IPS-15b (cell line): ENCODE results near the gene LRPPRC.

Source experiments
- H3K27me3 ChIP-seq: one replicate; pipeline ENCODE4 v1.6.1; 2013; ENCODE audit warnings: low read length; ENCODE audit not compliant: control insufficient read depth, insufficient read depth
- H3K36me3 ChIP-seq: one replicate; pipeline ENCODE4 v1.6.1; 2013; ENCODE audit warnings: low read length; ENCODE audit not compliant: control insufficient read depth, insufficient read depth
- H3K4me1 ChIP-seq: one replicate; pipeline ENCODE4 v1.6.1; 2013; ENCODE audit warnings: mild to moderate bottlenecking, low read length; ENCODE audit not compliant: control insufficient read depth, insufficient read depth
- H3K4me3 ChIP-seq: one replicate; pipeline ENCODE4 v1.5.1; 2013; ENCODE audit warnings: low read depth, low read length
- H3K9ac ChIP-seq: one replicate; pipeline ENCODE4 v1.6.1; 2013; ENCODE audit warnings: low read depth, mild to moderate bottlenecking, low read length
- H3K9me3 ChIP-seq: one replicate; pipeline ENCODE4 v1.6.1; 2013; ENCODE audit warnings: mild to moderate bottlenecking, low read length; ENCODE audit not compliant: control insufficient read depth, insufficient read depth

Gene LRPPRC

DNA sequence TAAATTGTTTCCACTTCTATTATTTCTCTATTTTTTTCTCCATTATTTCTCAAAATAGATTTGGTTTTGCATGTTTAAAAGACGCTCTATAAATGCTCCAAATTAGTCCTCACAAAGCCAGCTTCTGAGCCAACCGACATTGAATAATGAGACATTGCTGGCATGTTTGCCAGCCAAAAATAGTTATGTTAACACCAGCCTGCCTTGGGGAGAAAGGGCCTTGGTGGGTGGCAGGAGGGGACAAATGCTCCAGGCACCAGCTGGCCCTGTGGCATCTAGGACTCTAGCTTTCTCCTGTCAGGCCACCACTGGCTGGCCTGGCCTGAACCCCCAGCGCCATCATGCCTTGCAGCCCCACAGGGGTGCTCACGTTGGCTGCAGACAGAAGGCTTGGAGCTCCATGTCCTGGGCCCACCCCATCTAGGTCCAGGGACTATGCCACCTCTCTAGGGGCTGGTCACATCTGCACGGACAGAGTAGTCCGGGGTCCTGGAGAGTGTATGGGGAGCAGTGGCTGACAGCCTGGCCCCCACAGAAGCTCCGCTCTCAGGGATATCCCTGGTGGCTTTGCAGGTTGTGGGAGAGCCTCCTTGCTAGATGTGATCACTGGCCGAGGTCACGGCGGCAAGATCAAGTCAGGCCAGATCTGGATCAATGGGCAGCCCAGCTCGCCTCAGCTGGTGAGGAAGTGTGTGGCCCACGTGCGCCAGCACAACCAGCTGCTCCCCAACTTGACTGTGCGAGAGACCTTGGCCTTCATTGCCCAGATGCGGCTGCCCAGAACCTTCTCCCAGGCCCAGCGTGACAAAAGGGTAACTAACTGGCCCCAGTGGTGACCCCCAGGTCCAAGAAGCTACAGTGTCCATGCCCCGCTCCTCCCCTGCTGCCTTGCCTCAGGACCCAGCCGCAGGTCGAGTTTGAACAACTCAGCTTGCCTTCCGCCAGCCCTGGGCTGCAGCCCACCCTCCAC is 144.5 kb downstream of the LRPPRC start:
- H3K27me3 ChIP-seq, result peaks cover 9% of the 10 kb centered on the region
- H3K9ac ChIP-seq, result no peak overlapping the region
- H3K36me3 ChIP-seq, result no peaks in the 10 kb centered on the region
- H3K9me3 ChIP-seq, result no peaks in the 10 kb centered on the region
- no peaks in the 10 kb centered on the region for H3K4me1 ChIP-seq
- no peak overlapping the region for H3K4me3 ChIP-seq

DNA sequence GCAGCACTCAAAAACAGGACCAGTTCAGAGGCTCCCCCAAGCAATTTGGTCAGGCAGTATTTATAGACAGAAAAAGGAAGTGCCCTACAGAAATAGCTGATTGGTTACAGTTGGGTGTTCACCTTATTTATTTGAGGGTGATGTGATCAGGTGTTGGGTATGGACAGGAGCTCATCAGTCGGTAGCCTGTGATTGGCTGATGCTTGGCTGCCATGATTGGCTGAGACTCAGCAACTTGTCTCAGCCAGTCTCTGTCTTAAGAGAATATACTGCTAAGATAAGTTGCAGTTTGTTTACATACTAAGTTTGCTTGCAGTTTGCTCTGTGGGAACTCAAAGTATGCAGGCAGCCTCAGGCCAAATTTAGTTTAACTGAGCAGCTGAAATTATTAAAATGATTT is 147.6 kb downstream of the LRPPRC start:
- Histone ChIP-seq H3K27me3 (no peaks in the 10 kb centered on the region), H3K9me3 (no peaks in the 10 kb centered on the region), H3K4me1 (no peaks in the 10 kb centered on the region), H3K4me3 (no peak overlapping the region), H3K36me3 (no peaks in the 10 kb centered on the region), H3K9ac (no peak overlapping the region)

DNA sequence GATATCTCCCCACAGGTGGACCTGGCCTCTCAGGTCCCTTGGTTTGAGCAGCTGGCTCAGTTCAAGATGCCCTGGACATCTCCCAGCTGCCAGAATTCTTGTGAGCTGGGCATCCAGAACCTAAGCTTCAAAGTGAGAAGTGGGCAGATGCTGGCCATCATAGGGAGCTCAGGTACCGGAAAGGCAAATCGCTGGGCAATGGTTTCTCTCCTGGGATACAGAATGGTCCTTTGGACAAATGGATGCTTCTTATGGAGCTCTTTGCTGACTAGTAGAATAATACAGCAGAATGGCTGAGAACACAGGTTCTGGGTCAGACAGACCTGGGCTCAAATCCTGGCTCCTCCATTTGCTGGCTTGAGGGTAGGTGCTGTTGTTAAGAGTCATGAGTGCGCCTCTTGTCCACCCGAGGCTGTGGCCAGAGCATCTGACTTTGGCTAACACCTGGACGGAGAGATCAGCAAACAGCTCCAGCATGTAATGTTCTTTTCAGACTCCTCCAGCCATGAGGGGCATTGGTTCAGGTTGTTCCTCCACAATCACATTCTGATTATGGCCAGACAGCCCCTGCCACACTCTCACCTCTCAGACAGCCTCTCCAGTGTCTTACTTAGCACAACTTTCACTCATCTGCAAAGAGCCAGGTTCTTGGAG is 149.5 kb downstream of the LRPPRC start:
- H3K4me1 ChIP-seq, result no peaks in the 10 kb centered on the region
- H3K36me3 ChIP-seq, result no peaks in the 10 kb centered on the region
- H3K9me3 ChIP-seq, result no peaks in the 10 kb centered on the region
- no peak overlapping the region for H3K4me3 ChIP-seq
- no peaks in the 10 kb centered on the region for H3K27me3 ChIP-seq
- H3K9ac ChIP-seq, result no peak overlapping the region

DNA sequence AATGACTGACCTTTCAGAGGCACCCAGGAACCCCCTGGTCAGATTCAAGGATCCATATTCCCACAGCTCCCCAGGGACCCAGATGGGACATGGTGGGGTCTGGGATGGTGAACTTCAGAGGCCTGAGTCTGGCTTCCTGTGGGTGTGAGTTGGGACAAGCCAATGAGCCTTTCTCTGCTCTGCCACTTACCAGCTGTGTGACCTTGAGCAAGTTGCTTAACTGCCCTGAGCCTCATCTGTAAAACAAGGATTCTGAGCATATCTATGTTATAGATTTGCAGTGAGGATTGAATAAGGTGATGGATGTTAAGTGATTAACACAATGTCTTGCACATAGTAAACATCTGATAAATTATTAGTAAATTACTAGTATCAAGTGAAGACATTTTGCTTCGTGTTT is 150.6 kb downstream of the LRPPRC start:
- Histone ChIP-seq H3K36me3 (no peaks in the 10 kb centered on the region), H3K9ac (no peak overlapping the region), H3K4me3 (no peak overlapping the region), H3K4me1 (no peaks in the 10 kb centered on the region), H3K27me3 (no peaks in the 10 kb centered on the region), H3K9me3 (no peaks in the 10 kb centered on the region)

DNA sequence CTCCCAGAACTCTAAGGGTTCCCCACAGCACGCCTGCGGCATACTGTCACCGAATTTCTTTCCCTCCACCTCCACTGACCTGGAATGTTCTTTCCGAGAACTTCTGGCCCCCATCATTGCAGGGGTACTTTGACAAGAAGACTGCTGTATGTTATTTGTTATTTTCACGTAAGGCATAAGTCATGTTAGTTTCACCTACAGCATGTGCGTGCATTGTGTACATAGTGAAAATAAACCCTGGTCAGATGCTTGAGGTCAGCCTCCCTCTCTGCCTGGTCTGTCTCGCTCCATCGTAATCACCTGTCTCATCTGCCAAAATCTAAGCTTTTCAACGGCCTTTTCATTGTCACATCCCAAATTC is 152.9 kb downstream of the LRPPRC start:
- Histone ChIP-seq H3K9ac (no peak overlapping the region), H3K27me3 (no peaks in the 10 kb centered on the region), H3K9me3 (no peaks in the 10 kb centered on the region), H3K4me3 (no peak overlapping the region), H3K36me3 (no peaks in the 10 kb centered on the region), H3K4me1 (no peaks in the 10 kb centered on the region)

DNA sequence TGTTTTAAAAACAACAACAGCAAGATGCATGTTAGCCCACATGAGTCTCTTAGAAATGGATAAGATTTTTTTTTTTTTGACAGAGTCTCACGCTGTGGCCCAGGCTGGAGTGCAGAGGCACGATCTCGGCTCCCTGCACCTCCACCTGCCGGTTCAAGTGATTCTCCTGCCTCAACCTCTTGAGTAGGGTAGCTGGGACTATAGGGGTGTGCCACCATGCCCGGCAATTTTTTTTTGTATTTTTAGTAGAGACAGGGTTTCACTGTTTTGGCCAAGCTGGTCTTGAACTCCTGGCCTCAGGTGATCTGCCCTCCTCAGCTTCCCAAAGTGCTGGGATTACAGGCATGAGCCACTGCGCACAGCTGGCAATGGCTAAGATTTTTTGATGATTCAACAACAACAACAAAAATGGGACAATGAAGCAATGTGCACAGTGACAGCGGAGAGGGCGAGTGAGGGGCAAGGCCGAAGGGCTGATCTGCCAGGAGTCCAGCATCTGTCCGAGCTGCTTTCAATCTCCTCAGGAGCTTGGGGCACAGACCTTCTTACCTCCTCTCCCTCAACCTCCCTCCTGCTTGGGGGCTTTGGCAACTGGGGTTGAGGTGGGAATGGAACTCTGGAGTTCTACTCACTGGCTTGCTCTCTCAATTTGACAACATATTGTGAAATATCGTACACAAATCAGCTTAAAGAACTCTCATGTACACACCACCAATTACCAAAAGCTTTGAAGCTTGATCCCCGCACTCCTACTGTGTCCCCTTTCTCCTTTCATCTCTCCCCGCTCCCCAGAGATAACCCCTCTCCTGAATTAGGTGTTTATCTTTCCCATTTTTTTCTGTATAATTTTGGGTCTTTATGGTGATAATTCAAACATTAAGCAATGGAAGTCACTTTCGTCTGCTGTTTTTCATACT is 153.6 kb downstream of the LRPPRC start:
- Histone ChIP-seq H3K4me3 (no peak overlapping the region), H3K27me3 (no peaks in the 10 kb centered on the region), H3K9ac (no peak overlapping the region), H3K4me1 (no peaks in the 10 kb centered on the region), H3K9me3 (no peaks in the 10 kb centered on the region), H3K36me3 (no peaks in the 10 kb centered on the region)

DNA sequence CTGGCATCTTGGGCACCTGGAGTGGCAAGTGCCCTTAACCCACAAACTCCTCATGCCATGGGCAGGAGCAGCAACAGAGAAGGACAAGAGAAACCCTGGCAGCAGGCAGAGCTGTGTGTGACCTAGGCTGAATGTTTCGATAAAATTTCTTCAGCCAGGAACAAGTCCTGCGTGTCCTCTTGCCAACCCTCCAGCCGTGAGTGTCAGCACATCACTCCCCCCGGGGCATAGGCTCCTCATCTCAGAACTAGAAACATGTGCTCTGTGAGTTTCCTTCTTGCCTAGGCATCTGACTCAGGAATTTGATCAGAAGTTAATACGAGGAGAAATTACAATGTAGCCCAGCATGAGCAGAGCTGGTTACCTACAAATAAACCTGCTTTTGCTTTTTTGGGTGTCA is 154.8 kb downstream of the LRPPRC start:
- H3K4me1 ChIP-seq, result no peaks in the 10 kb centered on the region
- H3K4me3 ChIP-seq, result no peak overlapping the region
- no peaks in the 10 kb centered on the region for H3K27me3 ChIP-seq
- H3K9ac ChIP-seq, result no peak overlapping the region
- H3K36me3 ChIP-seq, result no peaks in the 10 kb centered on the region
- H3K9me3 ChIP-seq, result no peaks in the 10 kb centered on the region

DNA sequence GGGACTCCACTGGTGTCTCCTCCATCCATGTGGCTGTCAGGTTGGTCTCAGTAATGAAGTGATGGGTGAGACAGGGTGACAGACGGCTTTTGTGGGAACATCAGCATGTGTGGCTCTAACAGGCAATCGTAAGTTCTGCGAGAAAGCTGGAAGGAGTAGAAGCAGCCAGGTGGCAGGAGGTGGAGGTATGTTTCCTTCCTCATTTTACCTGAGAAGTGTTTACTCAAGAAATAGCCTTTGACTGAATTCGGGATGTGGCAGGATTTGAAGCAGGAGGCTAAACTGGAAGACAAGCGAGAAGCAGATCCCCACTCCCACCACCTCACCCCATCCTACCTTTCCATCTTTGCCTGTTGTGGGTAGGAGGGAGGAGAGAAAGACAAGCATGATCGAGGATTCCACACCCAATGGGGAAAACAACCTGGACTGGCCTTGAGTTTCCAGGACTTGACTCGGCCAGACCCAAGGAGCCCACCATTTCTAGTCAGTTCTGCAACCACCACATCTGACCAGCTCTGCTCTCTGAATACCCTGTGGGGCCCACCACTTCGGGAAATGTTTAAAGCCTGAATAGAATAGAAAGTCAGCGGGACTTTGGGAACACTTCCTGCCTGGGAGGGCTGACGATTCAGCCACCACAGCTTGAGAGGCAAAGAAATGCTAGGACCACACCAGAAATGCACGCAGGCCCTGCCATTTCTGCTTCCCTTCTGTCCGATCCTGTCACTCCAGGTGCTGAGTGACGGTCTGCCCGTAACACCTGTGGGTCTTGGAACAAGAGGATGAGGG is 155.8 kb downstream of the LRPPRC start:
- H3K9ac ChIP-seq, result no peak overlapping the region
- H3K27me3 ChIP-seq, result no peaks in the 10 kb centered on the region
- no peaks in the 10 kb centered on the region for H3K9me3 ChIP-seq
- no peaks in the 10 kb centered on the region for H3K4me1 ChIP-seq
- H3K4me3 ChIP-seq, result no peak overlapping the region
- H3K36me3 ChIP-seq, result no peaks in the 10 kb centered on the region

DNA sequence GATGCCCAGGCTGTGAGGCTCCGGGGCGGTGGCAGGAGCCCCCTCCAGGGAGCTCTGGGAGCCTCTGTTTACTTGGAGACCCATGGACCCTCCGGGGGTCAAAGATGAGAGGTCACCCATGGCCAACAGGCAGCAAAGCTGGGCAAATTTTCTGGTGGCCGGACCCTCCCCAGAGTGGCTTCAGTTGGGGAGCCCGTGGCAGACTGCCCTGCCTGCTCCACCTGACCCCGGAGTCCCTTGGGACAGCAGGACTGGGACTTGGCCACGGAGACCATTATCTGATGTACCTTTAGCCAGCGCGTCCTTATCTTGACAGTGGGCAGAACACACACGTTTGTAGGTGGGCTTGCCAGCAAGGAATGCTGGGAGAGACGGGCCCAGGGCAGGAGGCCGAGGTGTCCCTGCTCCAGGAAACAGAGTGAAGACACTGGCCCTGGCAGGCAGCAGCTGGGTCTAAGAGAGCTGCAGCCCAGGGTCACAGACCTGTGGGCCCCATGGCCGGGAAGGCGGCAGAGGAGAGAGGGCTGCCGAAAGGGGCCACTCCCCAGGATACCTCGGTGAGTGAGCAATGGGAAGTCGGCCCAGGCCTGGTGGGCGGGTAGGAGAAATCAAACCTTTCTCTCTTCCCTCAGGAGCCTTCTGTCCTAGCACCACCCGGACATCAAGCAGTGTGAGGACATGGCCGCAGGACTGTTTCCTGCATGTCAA is 157.1 kb downstream of the LRPPRC start, which contains the start of the genes ABCG5 and ABCG8:
Gene ABCG5, minus strand, starts transcription at position 280 of the 708 bp plus-strand sequence. Its CDS starts 160 bp downstream, at position 120.
Gene ABCG8, plus strand, starts transcription at position 412 of the 708 bp plus-strand sequence. Its CDS starts 83 bp downstream, at position 495.
- no peaks in the 10 kb centered on the region for H3K36me3 ChIP-seq
- no peaks in the 10 kb centered on the region for H3K4me1 ChIP-seq
- H3K9me3 ChIP-seq, result no peaks in the 10 kb centered on the region
- H3K4me3 ChIP-seq, result no peak within 1 kb of the TSS
- H3K27me3 ChIP-seq, result no peaks in the 10 kb centered on the region
- no peak within 1 kb of the TSS for H3K9ac ChIP-seq

DNA sequence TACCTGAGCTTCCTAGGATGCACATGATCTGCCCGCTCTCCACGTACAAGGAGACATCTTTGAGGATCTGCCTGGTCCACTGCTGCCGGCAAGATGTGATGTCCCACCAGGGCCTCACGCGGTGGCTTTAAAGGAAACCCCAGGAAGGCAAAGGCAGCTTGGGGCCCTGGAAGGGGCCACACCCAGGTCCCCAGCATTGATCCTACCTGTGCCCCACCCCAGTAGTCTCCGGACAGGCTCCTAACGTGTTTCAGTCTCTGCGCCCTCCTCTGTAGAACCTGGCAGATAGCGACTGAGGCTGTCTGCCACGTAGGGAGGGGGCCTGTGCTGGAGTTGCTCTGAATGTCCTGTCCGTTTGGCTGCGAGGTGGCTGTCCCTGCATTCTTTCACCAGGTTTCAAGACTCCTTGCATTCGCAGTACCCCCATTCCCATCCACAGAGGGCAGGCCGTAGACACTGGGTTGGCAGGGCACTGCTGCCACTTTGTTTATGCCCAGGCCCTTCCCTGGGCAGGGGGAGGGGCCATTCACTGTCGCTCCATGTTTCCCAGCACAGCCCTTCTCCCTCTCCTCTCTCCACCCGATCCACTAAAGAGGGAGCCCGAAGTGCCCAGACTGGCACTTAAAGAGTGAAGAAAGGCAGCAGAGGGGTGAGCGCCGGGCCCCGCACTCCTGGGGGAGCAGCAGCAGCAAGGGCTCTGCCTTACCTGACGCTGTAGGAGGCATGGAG is 157.8 kb downstream of the LRPPRC start:
- Histone ChIP-seq H3K36me3 (no peaks in the 10 kb centered on the region), H3K4me1 (no peaks in the 10 kb centered on the region), H3K4me3 (no peak overlapping the region), H3K27me3 (no peaks in the 10 kb centered on the region), H3K9me3 (no peaks in the 10 kb centered on the region), H3K9ac (no peak overlapping the region)
